Smooth muscle cell (in vitro differentiated cells): ENCODE results near the gene RXFP1. TPM values are rescaled to one million over a fixed set of nuclear protein-coding genes. Genes with fewer than 3 reads are reported as not detected.

Experiments
- DNase-seq: peaks from one replicate; lab custom pipeline; 2025; ENCODE audit not compliant: unreplicated experiment; lab: John Stamatoyannopoulos, UW
- H2AFZ ChIP-seq: fragments of 200-600 bp; sonication (generic); 2 replicates; pipeline ENCODE4 v1.6.0; 2016; ENCODE audit warnings: antibody characterized with exemption, low read depth, mild to moderate bottlenecking
- H3F3A ChIP-seq: fragments of 200-600 bp; sonication (generic); 2 replicates; pipeline ENCODE4 v1.6.0; 2017; ENCODE audit warnings: antibody characterized with exemption, low read depth
- H3K27ac ChIP-seq: fragments of 200-600 bp; sonication (generic); 2 replicates; pipeline ENCODE4 v1.5.1; 2016; ENCODE audit warnings: low read depth, mild to moderate bottlenecking
- H3K27me3 ChIP-seq: fragments of 200-600 bp; sonication (generic); 2 replicates; pipeline ENCODE4 v1.6.1; 2016; ENCODE audit warnings: low read depth, mild to moderate bottlenecking
- H3K36me3 ChIP-seq: fragments of 200-600 bp; sonication (generic); 2 replicates; pipeline ENCODE4 v1.5.1; 2016; ENCODE audit warnings: low read depth
- H3K4me1 ChIP-seq: fragments of 200-600 bp; sonication (generic); 2 replicates; pipeline ENCODE4 v1.5.1; 2016; ENCODE audit warnings: low read depth
- H3K4me2 ChIP-seq: fragments of 200-600 bp; sonication (generic); 2 replicates; pipeline ENCODE4 v1.6.0; 2016; ENCODE audit warnings: mild to moderate bottlenecking
- H3K4me3 ChIP-seq: fragments of 200-600 bp; sonication (generic); 2 replicates; pipeline ENCODE4 v1.5.1; 2016; ENCODE audit warnings: mild to moderate bottlenecking
- H3K79me2 ChIP-seq: fragments of 200-600 bp; sonication (generic); 2 replicates; pipeline ENCODE4 v1.6.0; 2016; ENCODE audit warnings: low read depth, mild to moderate bottlenecking
- H3K9ac ChIP-seq: fragments of 200-600 bp; sonication (generic); 2 replicates; pipeline ENCODE4 v1.6.0; 2016; ENCODE audit warnings: low read depth
- H3K9me3 ChIP-seq: fragments of 200-600 bp; sonication (generic); replicated peaks from 2 replicates; pipeline ENCODE4 v1.5.1; 2016; ENCODE audit warnings: low read depth
- H4K20me1 ChIP-seq: fragments of 200-600 bp; sonication (generic); 2 replicates; pipeline ENCODE4 v1.6.0; 2016; ENCODE audit warnings: low read depth
- WGBS: methylation state at CpG from one replicate; pipeline ENCODE4 v1.1.7; 2016; ENCODE audit warnings: low lambda C conversion rate; 5-methylcytosine and 5-hydroxymethylcytosine counted together
- polyA plus RNA-seq: library from polyadenylated mRNA; unstranded; fragments of >200 nt; fragmentation: Nextera tagmentation; extraction: Ambion mirVana; gene quantifications from 2 replicates; pipeline ENCODE4 v1.2.1, GENCODE V29; 2016
- total RNA-seq: library from RNA; depleted of rRNA; stranded (reverse); fragments of >200 nt; gene quantifications from 2 replicates; pipeline ENCODE4 v1.2.3, GENCODE V29; 2014
- TF ChIP-seq, protein P1 (sequence below): fragments of 200-600 bp; sonication (generic); IDR thresholded peaks from 2 replicates; pipeline ENCODE4 v1.5.1; 2017; ENCODE audit warnings: borderline replicate concordance, mild to moderate bottlenecking, antibody characterized with exemption; ENCODE audit not compliant: insufficient read depth, poor library complexity, severe bottlenecking

RXFP1 gene
- total and polyA plus RNA-seq, 2 experiments from 2014 or later: not detected

DNA sequence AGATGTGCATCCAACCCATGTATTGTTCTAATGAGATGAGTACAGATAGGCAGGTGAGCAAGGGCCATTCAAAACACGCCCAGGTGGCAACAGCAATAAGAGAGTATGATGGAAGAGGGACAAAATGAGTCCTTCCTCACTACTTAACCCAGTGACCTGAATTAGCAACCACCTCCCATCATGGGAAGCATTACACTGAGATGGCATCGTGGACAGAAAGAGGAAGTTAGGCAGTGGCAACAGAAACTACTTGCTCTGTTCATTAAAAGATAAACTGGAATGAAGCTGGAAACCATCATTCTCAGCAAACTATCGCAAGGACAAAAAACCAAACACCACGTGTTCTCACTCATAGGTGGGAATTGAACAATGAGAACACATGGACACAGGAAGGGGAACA, 17.2 kb downstream of the RXFP1 start:
- Histone ChIP-seq H2AFZ (no peak overlapping the region), H3K4me3 (no peak overlapping the region), H3K4me1 (no peaks in the 10 kb centered on the region), H4K20me1 (no peaks in the 10 kb centered on the region), H3K4me2 (no peak overlapping the region), H3K79me2 (no peaks in the 10 kb centered on the region), H3K36me3 (no peaks in the 10 kb centered on the region), H3K27me3 (no peaks in the 10 kb centered on the region), H3K9me3 (no peaks in the 10 kb centered on the region), H3F3A (no peaks in the 10 kb centered on the region), H3K27ac (no peak overlapping the region), H3K9ac (no peak overlapping the region)
- 92% methylated on average over 4 of the region's 4 CpGs for WGBS
- no peak for DNase-seq
- TF ChIP-seq, protein P1, sequence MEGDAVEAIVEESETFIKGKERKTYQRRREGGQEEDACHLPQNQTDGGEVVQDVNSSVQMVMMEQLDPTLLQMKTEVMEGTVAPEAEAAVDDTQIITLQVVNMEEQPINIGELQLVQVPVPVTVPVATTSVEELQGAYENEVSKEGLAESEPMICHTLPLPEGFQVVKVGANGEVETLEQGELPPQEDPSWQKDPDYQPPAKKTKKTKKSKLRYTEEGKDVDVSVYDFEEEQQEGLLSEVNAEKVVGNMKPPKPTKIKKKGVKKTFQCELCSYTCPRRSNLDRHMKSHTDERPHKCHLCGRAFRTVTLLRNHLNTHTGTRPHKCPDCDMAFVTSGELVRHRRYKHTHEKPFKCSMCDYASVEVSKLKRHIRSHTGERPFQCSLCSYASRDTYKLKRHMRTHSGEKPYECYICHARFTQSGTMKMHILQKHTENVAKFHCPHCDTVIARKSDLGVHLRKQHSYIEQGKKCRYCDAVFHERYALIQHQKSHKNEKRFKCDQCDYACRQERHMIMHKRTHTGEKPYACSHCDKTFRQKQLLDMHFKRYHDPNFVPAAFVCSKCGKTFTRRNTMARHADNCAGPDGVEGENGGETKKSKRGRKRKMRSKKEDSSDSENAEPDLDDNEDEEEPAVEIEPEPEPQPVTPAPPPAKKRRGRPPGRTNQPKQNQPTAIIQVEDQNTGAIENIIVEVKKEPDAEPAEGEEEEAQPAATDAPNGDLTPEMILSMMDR: no peak

DNA sequence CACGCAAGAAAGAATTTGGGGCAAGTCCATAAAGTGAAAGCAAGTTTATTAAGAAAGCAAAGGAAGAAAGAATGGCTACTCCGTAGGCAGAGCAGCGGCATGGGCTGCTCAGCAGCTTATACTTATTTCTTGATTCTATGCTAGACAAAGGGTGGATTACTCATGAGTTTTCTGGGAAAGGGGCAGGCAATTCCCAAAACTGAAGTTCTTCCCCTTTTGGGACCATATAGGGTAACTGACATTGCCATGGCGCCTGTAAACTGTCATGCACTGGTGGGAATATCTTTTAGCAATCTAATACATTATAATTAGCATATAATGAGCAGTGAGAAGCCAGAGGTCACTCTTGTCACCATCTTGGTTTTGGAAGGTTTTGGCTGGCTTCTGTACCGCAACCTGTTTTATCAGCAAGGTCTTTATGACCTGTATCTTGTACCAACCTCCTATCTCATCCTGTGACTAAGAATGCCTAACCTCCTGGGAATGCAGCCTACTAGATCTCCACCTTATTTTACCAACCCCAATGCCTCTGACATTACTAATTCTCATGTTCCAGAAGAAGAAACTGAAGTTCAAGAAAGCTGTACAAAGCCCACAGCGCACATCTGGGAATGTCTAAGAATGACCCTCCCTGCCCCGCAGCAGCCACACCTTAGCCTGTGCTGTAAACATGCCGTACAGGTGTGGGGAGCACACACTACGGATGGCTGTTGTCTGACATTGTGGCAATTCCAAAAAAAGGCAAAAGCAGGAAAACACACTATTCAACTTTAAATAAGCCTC, 18.6 kb downstream of the RXFP1 start:
- TF ChIP-seq, protein P1: no peak
- no peak overlapping the region for H3K4me2 ChIP-seq

GRCh38 chr4:158541506-158541905, 19.8 kb downstream of the RXFP1 start:
- no peak overlapping the region for H3K9ac ChIP-seq
- TF ChIP-seq, protein P1: no peak
- H3K4me1 ChIP-seq: no peaks in the 10 kb centered on the region
- H3K27ac ChIP-seq: no peak overlapping the region
- H3K4me2 ChIP-seq: no peak overlapping the region
- H2AFZ ChIP-seq: no peak overlapping the region
- no peak overlapping the region for H3K4me3 ChIP-seq
- H3K36me3 ChIP-seq: no peaks in the 10 kb centered on the region
- no peaks in the 10 kb centered on the region for H3K9me3 ChIP-seq
- WGBS: 93% methylated on average over 5 of the region's 5 CpGs
- no peaks in the 10 kb centered on the region for H3K79me2 ChIP-seq
- DNase-seq: no peak
- no peaks in the 10 kb centered on the region for H3F3A ChIP-seq
- H4K20me1 ChIP-seq: no peaks in the 10 kb centered on the region
- no peaks in the 10 kb centered on the region for H3K27me3 ChIP-seq

More for the DNA sequence above, 18.6 kb downstream of the RXFP1 start:
- no peaks in the 10 kb centered on the region for H3K27me3 ChIP-seq
- H3K4me3 ChIP-seq: no peak overlapping the region
- H3K79me2 ChIP-seq: no peaks in the 10 kb centered on the region
- no peaks in the 10 kb centered on the region for H3F3A ChIP-seq
- H4K20me1 ChIP-seq: no peaks in the 10 kb centered on the region
- no peaks in the 10 kb centered on the region for H3K9me3 ChIP-seq
- no peaks in the 10 kb centered on the region for H3K36me3 ChIP-seq
- WGBS: 69% methylated on average over 9 of the region's 9 CpGs
- no peak overlapping the region for H3K27ac ChIP-seq
- no peaks in the 10 kb centered on the region for H3K4me1 ChIP-seq
- H2AFZ ChIP-seq: no peak overlapping the region
- H3K9ac ChIP-seq: no peak overlapping the region
- DNase-seq: no peak

DNA sequence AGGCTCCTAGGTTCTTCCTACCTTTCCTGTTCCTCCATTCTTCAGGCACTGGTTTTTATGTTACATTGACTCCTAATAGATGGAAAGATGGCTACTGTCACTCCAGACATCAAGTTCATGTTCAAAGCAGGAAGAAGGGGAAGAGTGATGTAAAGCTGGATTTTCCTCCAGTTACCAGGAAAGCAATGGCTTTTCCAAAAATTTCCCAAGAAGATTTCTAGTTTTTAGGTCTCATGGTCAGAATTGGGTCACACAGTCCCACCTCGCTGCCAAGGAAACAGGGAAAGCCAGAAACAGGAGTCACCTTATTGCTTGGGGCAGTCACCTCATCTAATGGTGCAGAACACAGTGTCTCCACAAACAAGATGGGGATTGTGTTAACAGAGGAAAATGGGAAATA, 21.5 kb downstream of the RXFP1 start:
- Histone ChIP-seq H4K20me1 (no peaks in the 10 kb centered on the region), H3K36me3 (no peaks in the 10 kb centered on the region), H3K9me3 (no peaks in the 10 kb centered on the region), H2AFZ (no peak overlapping the region), H3F3A (no peaks in the 10 kb centered on the region), H3K4me2 (no peak overlapping the region), H3K27ac (no peak overlapping the region), H3K4me3 (no peak overlapping the region), H3K79me2 (no peaks in the 10 kb centered on the region), H3K27me3 (no peaks in the 10 kb centered on the region), H3K9ac (no peak overlapping the region), H3K4me1 (no peaks in the 10 kb centered on the region)
- 91% methylated on average over 1 of the region's 1 CpG for WGBS
- DNase-seq: no peak
- TF ChIP-seq, protein P1: no peak
